ENCODE results near the gene ABCB11.

Gene ABCB11

GRCh38 chr2:169031202-169031601, at the start of gene ABCB11:
ABCB11 (minus strand) TSS chr2:169031324; CDS start chr2:169018125, 13,199 bp downstream.
- H3K4me3 ChIP-seq (replicated peaks in 1 of 2; ENCODE audit: low read depth in 2 of 2, low read length in 2 of 2), result no peak within 1 kb of the TSS
- no peak for DNase-seq (ENCODE audit: low read depth in 2 of 2)
- no peak for TF ChIP-seq CTCF (IDR thresholded peaks at IDR 0.05; ENCODE audit: low read depth, low read length)

GRCh38 chr2:169080250-169081069, 49.3 kb upstream of the ABCB11 start:
- TF ChIP-seq CTCF (IDR thresholded peaks at IDR 0.05; ENCODE audit: low read depth, low read length), result no peak
- H3K4me3 ChIP-seq (replicated peaks in 1 of 2; ENCODE audit: low read depth in 2 of 2, low read length in 2 of 2), result no peak overlapping the region
- no peak for DNase-seq (ENCODE audit: low read depth in 2 of 2)

GRCh38 chr2:169077674-169078240, 46.6 kb upstream of the ABCB11 start:
- DNase-seq (ENCODE audit: low read depth in 2 of 2), result peak; percentile 45 to 59
- TF ChIP-seq CTCF (IDR thresholded peaks at IDR 0.05; ENCODE audit: low read depth, low read length), result no peak
- no peak overlapping the region for H3K4me3 ChIP-seq (replicated peaks in 1 of 2; ENCODE audit: low read depth in 2 of 2, low read length in 2 of 2)

- DNase-seq (ENCODE audit: low read depth in 2 of 2), result peak in 1 of 2 donors; percentile 66
These were observed 43.0 kb upstream of the ABCB11 start for GRCh38 chr2:169073963-169074751.

GRCh38 chr2:169073211-169073962, 42.3 kb upstream of the ABCB11 start:
- no peak overlapping the region for H3K4me3 ChIP-seq (replicated peaks in 1 of 2; ENCODE audit: low read depth in 2 of 2, low read length in 2 of 2)
- TF ChIP-seq CTCF (IDR thresholded peaks at IDR 0.05; ENCODE audit: low read depth, low read length), result no peak
- peak in 1 of 2 donors; percentile 50 for DNase-seq (ENCODE audit: low read depth in 2 of 2)

More at GRCh38 chr2:169073963-169074751, 43.0 kb upstream of the ABCB11 start:
- TF ChIP-seq CTCF (IDR thresholded peaks at IDR 0.05; ENCODE audit: low read depth, low read length), result no peak
- no peak overlapping the region for H3K4me3 ChIP-seq (replicated peaks in 1 of 2; ENCODE audit: low read depth in 2 of 2, low read length in 2 of 2)
